HepG2 (cell line): Measurements from ENCODE around the gene ANKZF1. TPM values are rescaled to one million over a fixed set of nuclear protein-coding genes. Genes with fewer than 3 reads are reported as not detected.

Source experiments
- ATM ChIP-seq: fragments of 450-650 bp; IDR thresholded peaks from 2 replicates; pipeline ENCODE4 v1.7.1; 2017; ENCODE audit warnings: mild to moderate bottlenecking, borderline replicate concordance
- CREM ChIP-seq, 2 experiments: sonication (generic) in 1 of 2; formaldehyde crosslinking in 1 of 2; IDR thresholded peaks; 2 replicates each; pipeline versions ENCODE4 v1.4.0 to v1.6.1; 2016 to 2020; ENCODE audit warnings: antibody characterized with exemption in 1 of 2, mild to moderate bottlenecking in 1 of 2, missing genetic modification reagents in 1 of 2
- ELF3 ChIP-seq: IDR thresholded peaks from 2 replicates; pipeline ENCODE4 v1.6.1; 2016; ENCODE audit warnings: missing genetic modification reagents, missing compliant biosample characterization
- FLYWCH1 ChIP-seq: sonication (generic); formaldehyde crosslinking; IDR thresholded peaks from 2 replicates; pipeline ENCODE4 v1.8.1; 2023; ENCODE audit warnings: mild to moderate bottlenecking, missing genetic modification reagents
- HDAC1 ChIP-seq: sonication (generic); formaldehyde crosslinking; IDR thresholded peaks from 2 replicates; pipeline ENCODE4 v1.5.1; 2020; ENCODE audit warnings: mild to moderate bottlenecking, missing genetic modification reagents
- HHEX ChIP-seq: IDR thresholded peaks from 2 replicates; pipeline ENCODE4 v1.6.1; 2016; ENCODE audit warnings: control low read depth
- IKZF1 ChIP-seq: fragments of 450-650 bp; IDR thresholded peaks from 2 replicates; pipeline ENCODE4 v1.7.1; 2016
- JUNB ChIP-seq: sonication (generic); formaldehyde crosslinking; IDR thresholded peaks from 2 replicates; pipeline ENCODE4 v1.8.0; 2022; ENCODE audit warnings: missing genetic modification reagents, mild to moderate bottlenecking, borderline replicate concordance
- KLF13 ChIP-seq: sonication (generic); formaldehyde crosslinking; IDR thresholded peaks from 2 replicates; pipeline ENCODE4 v1.4.0; 2020; ENCODE audit warnings: mild to moderate bottlenecking, missing genetic modification reagents
- NRL ChIP-seq: sonication (generic); formaldehyde crosslinking; IDR thresholded peaks from 2 replicates; pipeline ENCODE4 v1.5.0; 2020; ENCODE audit warnings: missing genetic modification reagents, mild to moderate bottlenecking, moderate library complexity, borderline replicate concordance
- PCBP2 ChIP-seq: fragments of 200-400 bp; formaldehyde crosslinking; optimal IDR thresholded peaks from 2 replicates; pipeline ENCODE3; 2018; ENCODE audit warnings: low read length, low read depth; ENCODE audit not compliant: poor library complexity, severe bottlenecking
- POGK ChIP-seq: sonication (generic); formaldehyde crosslinking; conservative IDR thresholded peaks from 2 replicates; pipeline ENCODE4 v1.8.0; 2022; ENCODE audit warnings: mild to moderate bottlenecking, moderate library complexity, missing genetic modification reagents
- PRMT3 ChIP-seq: sonication (generic); formaldehyde crosslinking; IDR thresholded peaks from 2 replicates; pipeline ENCODE4 v1.8.1; 2022; ENCODE audit warnings: low read depth, mild to moderate bottlenecking, moderate library complexity, missing genetic modification reagents, borderline replicate concordance
- RFX5 ChIP-seq: IDR thresholded peaks from 2 replicates; pipeline ENCODE4 v1.6.1; 2011; ENCODE audit warnings: low read depth, low read length, improper control_type of control experiment
- SMARCE1 ChIP-seq: fragments of 450-650 bp; IDR thresholded peaks from 2 replicates; pipeline ENCODE4 v1.6.1; 2017; ENCODE audit warnings: borderline replicate concordance
- ZFP82 ChIP-seq: sonication (generic); formaldehyde crosslinking; IDR thresholded peaks from 2 replicates; pipeline ENCODE4 v1.5.1; 2020; ENCODE audit warnings: mild to moderate bottlenecking, missing genetic modification reagents, borderline replicate concordance
- ZMAT5 ChIP-seq: sonication (generic); formaldehyde crosslinking; IDR thresholded peaks from 2 replicates; pipeline ENCODE4 v1.5.0; 2020; ENCODE audit warnings: mild to moderate bottlenecking, low read depth, missing genetic modification reagents, borderline replicate concordance
- ZNF142 ChIP-seq: sonication (generic); formaldehyde crosslinking; IDR thresholded peaks from 2 replicates; pipeline ENCODE4 v1.4.0; 2020; ENCODE audit warnings: missing genetic modification reagents
- ZNF253 ChIP-seq: sonication (generic); formaldehyde crosslinking; IDR thresholded peaks from 2 replicates; pipeline ENCODE4 v1.8.0; 2022; ENCODE audit warnings: mild to moderate bottlenecking, missing genetic modification reagents, borderline replicate concordance
- ZNF562 ChIP-seq: sonication (generic); formaldehyde crosslinking; IDR thresholded peaks from 2 replicates; pipeline ENCODE4 v1.8.0; 2022; ENCODE audit warnings: missing genetic modification reagents, borderline replicate concordance
- ZNF660 ChIP-seq: sonication (generic); formaldehyde crosslinking; IDR thresholded peaks from 2 replicates; pipeline ENCODE4 v1.5.1; 2020; ENCODE audit warnings: mild to moderate bottlenecking, low read depth, missing genetic modification reagents, borderline replicate concordance
- ZNF792 ChIP-seq: IDR thresholded peaks from 2 replicates; pipeline ENCODE4 v1.6.1; 2016
- polyA plus RNA-seq, 8 experiments: library from polyadenylated mRNA; depleted of rRNA in 3 of 8; stranded (reverse) in 7 of 8; unstranded in 1 of 8; fragments of >200 nt; fragmentation: Illumina TruSeq in 4 of 8; extraction: Trizol in 4 of 8; gene quantifications; 2 replicates each; pipeline versions ENCODE4 v1.2.1 to v1.2.3, GENCODE V29; 2011 to 2016; ENCODE audit warnings: low read depth in 4 of 8, missing spikeins in 1 of 8, mixed read lengths in 1 of 8; ENCODE audit not compliant: insufficient read depth in 1 of 8
- total RNA-seq, 5 experiments: library from RNA; depleted of rRNA; stranded (reverse); fragments of >200 nt; fragmentation: Illumina TruSeq; extraction: Trizol; gene quantifications; 2 replicates each; pipeline ENCODE4 v1.2.3, GENCODE V29; 2016; ENCODE audit warnings: low read depth in 1 of 5

ANKZF1 gene
- total and polyA plus RNA-seq, 2 of the 13 experiments (the other 11 are each of a cell fraction or from before 2014, with no cell fraction given): 25.3 to 128 TPM

DNA sequence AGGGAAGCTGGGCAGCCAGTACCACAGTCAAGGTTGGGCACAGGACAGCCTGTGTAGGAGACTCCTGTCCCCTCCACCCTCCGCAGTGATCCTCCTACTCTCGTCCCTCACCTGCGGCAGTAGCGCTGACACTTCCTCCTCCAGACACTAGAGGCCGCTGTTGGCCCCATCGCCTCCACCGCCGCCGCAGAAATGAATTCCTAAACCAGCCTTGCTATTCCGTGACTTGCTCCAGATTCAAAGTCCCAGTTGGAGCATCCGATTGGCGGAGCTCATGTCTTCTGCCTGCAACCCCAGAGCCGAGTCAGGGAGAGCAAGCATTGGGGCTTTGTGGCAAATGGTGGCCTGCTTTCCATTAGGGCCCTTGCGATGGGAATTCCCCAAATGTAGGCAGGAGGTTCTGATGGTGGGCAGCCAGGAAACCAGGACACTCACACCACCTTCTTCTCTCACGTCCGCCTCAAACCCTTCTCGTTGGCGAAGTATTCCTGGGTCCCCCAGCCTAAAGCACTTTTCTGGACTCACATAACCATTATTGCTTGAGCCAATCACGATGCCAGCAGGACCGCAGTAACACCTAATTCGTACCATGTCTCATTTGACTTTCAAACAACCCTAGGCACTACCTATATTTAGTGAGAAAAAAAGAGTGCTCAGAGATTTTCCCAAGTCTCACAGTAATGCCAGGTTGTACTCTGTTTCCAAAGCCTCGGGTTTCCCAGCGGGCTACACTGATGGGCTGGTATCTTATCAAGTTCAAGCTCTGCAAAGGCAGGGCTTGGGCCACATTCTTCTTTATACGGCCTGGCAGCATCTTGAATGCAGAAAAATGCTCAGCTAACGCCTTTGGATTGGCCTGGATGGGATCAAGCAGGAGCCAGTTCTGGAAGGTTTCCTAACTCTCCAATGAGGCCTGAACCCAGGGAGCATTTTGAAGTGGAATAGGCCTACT is 48.4 kb downstream of the ANKZF1 start (continued):
- TF ChIP-seq NRL (CRISPR knock-in tag): no peak; the same call in 1 of the 2 replicates
- TF ChIP-seq PCBP2: no peak
- TF ChIP-seq CREM (IDR thresholded peaks at IDR 0.05): peak; percentile 19; the same call in 1 of the 2 replicates
- TF ChIP-seq CREM (CRISPR knock-in tag; IDR thresholded peaks at IDR 0.05): no peak
- TF ChIP-seq ELF3 (CRISPR knock-in tag): peak; percentile 64
- no peak for TF ChIP-seq SMARCE1
- no peak for TF ChIP-seq ZNF660 (CRISPR knock-in tag)
- no peak for TF ChIP-seq ZNF792 (CRISPR knock-in tag)
- no peak for TF ChIP-seq HDAC1 (CRISPR knock-in tag)
- TF ChIP-seq ZNF562 (CRISPR knock-in tag): no peak
- no peak for TF ChIP-seq ZNF253 (CRISPR knock-in tag)
- no peak for TF ChIP-seq ZMAT5 (CRISPR knock-in tag)
- no peak for TF ChIP-seq RFX5
- no peak for TF ChIP-seq PRMT3 (CRISPR knock-in tag)
- TF ChIP-seq ZNF142 (CRISPR knock-in tag): no peak
- 0 out of 2 replicates have a peak, but pooled peaks have one; percentile 38 for TF ChIP-seq POGK (CRISPR knock-in tag)
- no peak for TF ChIP-seq ZFP82
- no peak; the same call in 1 of the 2 replicates for TF ChIP-seq KLF13
- no peak for TF ChIP-seq IKZF1
- TF ChIP-seq FLYWCH1 (CRISPR knock-in tag): no peak
- TF ChIP-seq ATM: no peak
- no peak for TF ChIP-seq HHEX
- TF ChIP-seq JUNB (CRISPR knock-in tag): no peak
